Activated T-helper 1 cell treated with anti-CD3 and anti-CD28 coated beads, Interleukin-12 subunit alpha, Interleukin-12 subunit beta, Interleukin-2, Interleukin-4 antibody, amounts not matched to agents 30 ng/mL and 10 ng/mL and 1 ng/mL, durations not matched to agents 14 hours and 24 hours and 36 hours (primary cell): ENCODE measurements around the gene MAGI3. TPM values are rescaled to one million over a fixed set of nuclear protein-coding genes. Genes with fewer than 3 reads are reported as not detected.
"Not testable (repeated sequence)": the region's sequence is repeated elsewhere in the genome, so short reads cannot be mapped to it uniquely, and the experiment has no call there.

Experiments
- DNase-seq: peaks from one replicate; pipeline ENCODE4 v3.0.0; 2021; ENCODE audit warnings: low spot score
- H3K27ac Mint-ChIP-seq: one replicate; pipeline ENCODE4 v1.8.0; 2021; ENCODE audit warnings: mild to moderate bottlenecking, mixed read lengths
- H3K27me3 Mint-ChIP-seq: one replicate; pipeline ENCODE4 v1.8.0; 2022; ENCODE audit warnings: mild to moderate bottlenecking, moderate library complexity, mixed read lengths; ENCODE audit not compliant: insufficient read depth
- H3K36me3 Mint-ChIP-seq: one replicate; pipeline ENCODE4 v1.8.0; 2021; ENCODE audit warnings: low read depth, mixed read lengths
- H3K4me1 Mint-ChIP-seq: one replicate; pipeline ENCODE4 v1.8.0; 2021; ENCODE audit warnings: low read depth, mixed read lengths
- H3K4me3 Mint-ChIP-seq: one replicate; pipeline ENCODE4 v1.8.0; 2021; ENCODE audit warnings: mild to moderate bottlenecking, moderate library complexity, mixed read lengths
- H3K9me3 Mint-ChIP-seq: one replicate; pipeline ENCODE4 v1.8.0; 2021; ENCODE audit warnings: mixed read lengths
- intact Hi-C: fragments of 100-400 bp; cut with micrococcal nuclease; formaldehyde crosslinking; loops from one replicate; pipeline ENCODE4 v1.15.1; 2024
- total RNA-seq: library from RNA; stranded (reverse); gene quantifications from 2 replicates; pipeline ENCODE4 v1.2.3, GENCODE V29; 2022

Gene MAGI3
- total RNA-seq, 1 donor from 2014 or later, result 3.0 TPM

GRCh38 chr1:113403065-113403464, 12.8 kb downstream of the MAGI3 start:
- H3K27me3 Mint-ChIP-seq, result peaks cover 11% of the 10 kb centered on the region
- H3K4me1 Mint-ChIP-seq, result no peaks in the 10 kb centered on the region
- no peak overlapping the region for H3K4me3 Mint-ChIP-seq
- H3K27ac Mint-ChIP-seq, result no peak overlapping the region
- no peak for DNase-seq
- no peaks in the 10 kb centered on the region for H3K36me3 Mint-ChIP-seq
- H3K9me3 Mint-ChIP-seq, result no peaks in the 10 kb centered on the region
- intact Hi-C loops, result no loop called here

- no peaks in the 10 kb centered on the region for H3K9me3 Mint-ChIP-seq
- DNase-seq, result no peak
- H3K27ac Mint-ChIP-seq, result no peak overlapping the region
- no peaks in the 10 kb centered on the region for H3K27me3 Mint-ChIP-seq
- H3K4me1 Mint-ChIP-seq, result no peaks in the 10 kb centered on the region
- H3K36me3 Mint-ChIP-seq, result no peaks in the 10 kb centered on the region
- intact Hi-C loops, result no loop called here
- H3K4me3 Mint-ChIP-seq, result no peak overlapping the region
Observed at GRCh38 chr1:113405573-113405972, 15.3 kb downstream of the MAGI3 start.

- H3K9me3 Mint-ChIP-seq, H3K27ac Mint-ChIP-seq, H3K27me3 Mint-ChIP-seq, H3K36me3 Mint-ChIP-seq, H3K4me3 Mint-ChIP-seq, intact Hi-C loops, H3K4me1 Mint-ChIP-seq, DNase-seq: not testable (repeated sequence)
Observed at GRCh38 chr1:113406149-113406548, 15.8 kb downstream of the MAGI3 start.

GRCh38 chr1:113409363-113409762, 19.0 kb downstream of the MAGI3 start:
- no peak overlapping the region for H3K27ac Mint-ChIP-seq
- H3K4me3 Mint-ChIP-seq, result no peak overlapping the region
- intact Hi-C loops, result no loop called here

GRCh38 chr1:113412020-113412419, 21.7 kb downstream of the MAGI3 start:
- H3K4me3 Mint-ChIP-seq, H3K4me1 Mint-ChIP-seq, H3K36me3 Mint-ChIP-seq, intact Hi-C loops, H3K27ac Mint-ChIP-seq, H3K9me3 Mint-ChIP-seq, H3K27me3 Mint-ChIP-seq, DNase-seq: not testable (repeated sequence)

More at GRCh38 chr1:113409363-113409762, 19.0 kb downstream of the MAGI3 start:
- no peaks in the 10 kb centered on the region for H3K36me3 Mint-ChIP-seq
- no peaks in the 10 kb centered on the region for H3K27me3 Mint-ChIP-seq
- peaks cover 6% of the 10 kb centered on the region for H3K9me3 Mint-ChIP-seq
- no peak for DNase-seq
- H3K4me1 Mint-ChIP-seq, result no peaks in the 10 kb centered on the region

- Mint-ChIP-seq H3K4me1 (no peaks in the 10 kb centered on the region), H3K27me3 (peaks cover 2% of the 10 kb centered on the region), H3K4me3 (no peak overlapping the region), H3K36me3 (no peaks in the 10 kb centered on the region), H3K9me3 (peaks cover 6% of the 10 kb centered on the region), H3K27ac (no peak overlapping the region)
- intact Hi-C loops, result loop anchor here (1.0 to 5.0 kb wide), 2 partner anchors 24 to 343 kb away; partner anchors contain the start of gene LRIG2
- no peak for DNase-seq
Observed at GRCh38 chr1:113415310-113416070, 25.2 kb downstream of the MAGI3 start.

- H3K27ac Mint-ChIP-seq, DNase-seq, H3K27me3 Mint-ChIP-seq, H3K4me1 Mint-ChIP-seq, H3K9me3 Mint-ChIP-seq, H3K4me3 Mint-ChIP-seq, H3K36me3 Mint-ChIP-seq: not testable (repeated sequence)
- intact Hi-C loops, result loop anchor here (5.0 kb wide), 1 partner anchor 344 kb away; the partner anchor contains the start of gene LRIG2
Observed at GRCh38 chr1:113416071-113416470, 25.8 kb downstream of the MAGI3 start.

GRCh38 chr1:113416496-113416895, 26.2 kb downstream of the MAGI3 start:
- Mint-ChIP-seq H3K36me3 (no peaks in the 10 kb centered on the region), H3K27me3 (peaks cover 2% of the 10 kb centered on the region), H3K27ac (no peak overlapping the region), H3K4me1 (no peaks in the 10 kb centered on the region), H3K4me3 (no peak overlapping the region), H3K9me3 (peaks cover 6% of the 10 kb centered on the region)
- intact Hi-C loops, result loop anchor here (5.0 kb wide), 1 partner anchor 344 kb away; the partner anchor contains the start of gene LRIG2
- DNase-seq, result no peak

- no peak overlapping the region for H3K27ac Mint-ChIP-seq
- H3K36me3 Mint-ChIP-seq, result no peaks in the 10 kb centered on the region
- peaks cover 4% of the 10 kb centered on the region for H3K9me3 Mint-ChIP-seq
- H3K4me1 Mint-ChIP-seq, result no peaks in the 10 kb centered on the region
- DNase-seq, result no peak
- intact Hi-C loops, result no loop called here
- peaks cover 5% of the 10 kb centered on the region for H3K27me3 Mint-ChIP-seq
- no peak overlapping the region for H3K4me3 Mint-ChIP-seq
Observed at GRCh38 chr1:113422315-113423068, 32.2 kb downstream of the MAGI3 start.

- H3K4me3 Mint-ChIP-seq, result no peak overlapping the region
- peaks cover 5% of the 10 kb centered on the region for H3K27me3 Mint-ChIP-seq
- no peaks in the 10 kb centered on the region for H3K36me3 Mint-ChIP-seq
- peaks cover 4% of the 10 kb centered on the region for H3K9me3 Mint-ChIP-seq
- intact Hi-C loops, result no loop called here
- H3K4me1 Mint-ChIP-seq, result no peaks in the 10 kb centered on the region
- no peak for DNase-seq
- no peak overlapping the region for H3K27ac Mint-ChIP-seq
Observed at GRCh38 chr1:113423826-113424225, 33.5 kb downstream of the MAGI3 start.

GRCh38 chr1:113429461-113430153, 39.3 kb downstream of the MAGI3 start:
- no peaks in the 10 kb centered on the region for H3K4me1 Mint-ChIP-seq
- H3K36me3 Mint-ChIP-seq, result no peaks in the 10 kb centered on the region
- no peak for DNase-seq
- no peak overlapping the region for H3K27ac Mint-ChIP-seq
- intact Hi-C loops, result no loop called here
- no peak overlapping the region for H3K4me3 Mint-ChIP-seq
- H3K9me3 Mint-ChIP-seq, result no peaks in the 10 kb centered on the region
- peaks cover 2% of the 10 kb centered on the region for H3K27me3 Mint-ChIP-seq

- Mint-ChIP-seq H3K4me1 (no peaks in the 10 kb centered on the region), H3K9me3 (no peaks in the 10 kb centered on the region), H3K4me3 (no peak overlapping the region), H3K27me3 (no peaks in the 10 kb centered on the region), H3K27ac (no peak overlapping the region), H3K36me3 (no peaks in the 10 kb centered on the region)
- intact Hi-C loops, result no loop called here
- no peak for DNase-seq
Observed at GRCh38 chr1:113433184-113433583, 42.9 kb downstream of the MAGI3 start.
